Heart left ventricle (tissue), 16 donors: ENCODE measurements around the gene BAZ1B. TPM values are rescaled to one million over a fixed set of nuclear protein-coding genes. Genes with fewer than 3 reads are reported as not detected.
"Not testable (repeated sequence)": the region's sequence is repeated elsewhere in the genome, so short reads cannot be mapped to it uniquely, and the experiment has no call there.

Experiments used
- ATAC-seq, 4 donors: fragments of 200-7000 bp; cut with Tn5 transposase; one replicate each; pipeline ENCODE4 v1.9.1; 2020 to 2022; ENCODE audit warnings: moderate library complexity in 4 of 4, mild to moderate bottlenecking in 3 of 4, moderate number of reproducible peaks in 1 of 4
- DNase-seq, 5 donors: peaks; one replicate each; pipeline ENCODE4 v3.0.0-alpha.2; 2020
- H3K27ac ChIP-seq, 12 donors: fragments of 200-600 bp; sonication (generic) in 4 of 12; one replicate each; pipeline versions ENCODE4 v1.5.0 to v1.8.0; 2016 to 2022; ENCODE audit warnings: mild to moderate bottlenecking in 2 of 12
- H3K27me3 ChIP-seq, 9 donors: fragments of 200-600 bp; sonication (generic) in 2 of 9; one replicate each; pipeline versions ENCODE4 v1.5.1 to v1.8.0; 2016 to 2022; ENCODE audit warnings: mild to moderate bottlenecking in 3 of 9
- H3K36me3 ChIP-seq, 9 donors: fragments of 200-600 bp; sonication (generic) in 2 of 9; one replicate each; pipeline versions ENCODE4 v1.5.0 to v1.8.0; 2018 to 2022; ENCODE audit warnings: mild to moderate bottlenecking in 2 of 9
- H3K4me1 ChIP-seq, 12 donors: fragments of 200-600 bp; sonication (generic) in 4 of 12; one replicate each; pipeline versions ENCODE4 v1.5.0 to v1.8.0; 2016 to 2022; ENCODE audit warnings: mild to moderate bottlenecking in 3 of 12
- H3K4me3 ChIP-seq, 12 donors: fragments of 200-600 bp; sonication (generic) in 4 of 12; one replicate each; pipeline versions ENCODE4 v1.5.0 to v1.8.0; 2017 to 2022; ENCODE audit warnings: mild to moderate bottlenecking in 9 of 12, moderate library complexity in 4 of 12
- H3K9me3 ChIP-seq, 12 donors: fragments of 200-600 bp; sonication (generic) in 4 of 12; one replicate each; pipeline versions ENCODE4 v1.5.0 to v1.8.0; 2016 to 2022; ENCODE audit warnings: mild to moderate bottlenecking in 1 of 12
- POLR2A ChIP-seq, 2 donors: fragments of 450-650 bp; IDR thresholded peaks; one replicate each; pipeline ENCODE4 v1.6.1; 2017; ENCODE audit warnings: antibody characterized with exemption in 2 of 2, mild to moderate bottlenecking in 2 of 2, moderate library complexity in 2 of 2
- WGBS, 4 donors: extraction: QIAGEN DNeasy Blood & Tissue Kit in 2 of 4; methylation state at CpG; one replicate each; pipeline versions ENCODE4 v1.1.5 to v1.1.7; 2013 to 2018; 5-methylcytosine and 5-hydroxymethylcytosine counted together
- intact Hi-C, 10 donors: fragments of 100-400 bp; cut with DNase I; formaldehyde crosslinking; loops; one replicate each; pipeline versions ENCODE4 v1.11.1 to v1.14.2; 2022
- polyA plus RNA-seq, 2 donors: library from polyadenylated mRNA; stranded (reverse); fragments of 200-250 nt; gene quantifications; one replicate each; pipeline ENCODE4 v1.2.3, GENCODE V29; 2013
- total RNA-seq, 9 donors: library from RNA; depleted of rRNA in 2 of 9; stranded (reverse); fragments of >200 nt in 2 of 9; fragmentation: NEBNext Ultra II Directional in 3 of 9; extraction: Animal tissue kit (Norgen Biotek cat#: 25700) in 3 of 9; gene quantifications; one replicate each; pipeline versions ENCODE4 v1.1.0 to v1.2.4, GENCODE V29; 2016 to 2023
- TF ChIP-seq, protein P1 (sequence below), 12 donors: fragments of 200-600 bp; sonication (generic) in 4 of 12; IDR thresholded peaks; one replicate each; pipeline versions ENCODE4 v1.5.0 to v1.8.0; 2018 to 2022; ENCODE audit warnings: antibody characterized with exemption in 12 of 12, mild to moderate bottlenecking in 5 of 12
- donor health status: ischemic (EF 13 %, LVEDD 7.1; RV severe dilation, severe dysfunction).
- donor health status: healthy with polysubstance abuse.
- donor health status: DM: no; HTN: yes; CAD: no.
- donor health status: DM: no; HTN: no; CAD: no.
- donor health status: ischemic (EF 25% LVEDD 6.9; RV normal size, moderate dysfunction).
- donor health status: ischemic (EF 25% LVEDD 5.7; RV mildly dilated, moderate dysfunction).
- donor health status: healthy.
- donor health status: DM: yes; HTN: yes; CAD: no.
- donor health status: ischemic (EF 35%, LVEDD 5.7; RV mildly dilated, moderate dysfunction).
- donor health status: nonischemic (EF 11% LVEDD 7.7; RV severe dilation, severe dysfunction).
- donor health status: DM: yes; HTN: yes; CAD: no.
- donor health status: PGD.
- donor health status: ischemic (EF 29% LVEDD 5.4; RV normal size, mild dysfunction).
- donor health status: nonischemic (EF 23%, LVEDD 6.1; RV moderate dilation, normal function).

Gene BAZ1B
- total and polyA plus RNA-seq, 11 donors, result 19.0 to 45.0 (median 37.4) TPM

DNA sequence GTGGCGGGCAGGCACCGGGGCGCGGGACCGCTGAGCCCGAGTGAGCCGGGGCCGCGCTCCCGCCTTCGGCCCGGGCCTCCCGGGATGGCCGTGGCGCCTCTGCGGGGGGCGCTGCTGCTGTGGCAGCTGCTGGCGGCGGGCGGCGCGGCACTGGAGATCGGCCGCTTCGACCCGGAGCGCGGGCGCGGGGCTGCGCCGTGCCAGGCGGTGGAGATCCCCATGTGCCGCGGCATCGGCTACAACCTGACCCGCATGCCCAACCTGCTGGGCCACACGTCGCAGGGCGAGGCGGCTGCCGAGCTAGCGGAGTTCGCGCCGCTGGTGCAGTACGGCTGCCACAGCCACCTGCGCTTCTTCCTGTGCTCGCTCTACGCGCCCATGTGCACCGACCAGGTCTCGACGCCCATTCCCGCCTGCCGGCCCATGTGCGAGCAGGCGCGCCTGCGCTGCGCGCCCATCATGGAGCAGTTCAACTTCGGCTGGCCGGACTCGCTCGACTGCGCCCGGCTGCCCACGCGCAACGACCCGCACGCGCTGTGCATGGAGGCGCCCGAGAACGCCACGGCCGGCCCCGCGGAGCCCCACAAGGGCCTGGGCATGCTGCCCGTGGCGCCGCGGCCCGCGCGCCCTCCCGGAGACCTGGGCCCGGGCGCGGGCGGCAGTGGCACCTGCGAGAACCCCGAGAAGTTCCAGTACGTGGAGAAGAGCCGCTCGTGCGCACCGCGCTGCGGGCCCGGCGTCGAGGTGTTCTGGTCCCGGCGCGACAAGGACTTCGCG, 88.0 kb downstream of the BAZ1B start:
- Histone ChIP-seq H3K27me3 (peaks cover 0 to 34% (median 12%) of the 10 kb centered on the region in 9 donors), H3K36me3 (peaks cover 0 to 4% (median 2%) of the 10 kb centered on the region in 9 donors), H3K9me3 (peaks cover 0 to 5% (median 0%) of the 10 kb centered on the region in 12 donors), H3K4me3 (peak overlapping the region in 10 of 12 donors; percentile 25 to 57 (median 40)), H3K27ac (no peak overlapping the region), H3K4me1 (peaks cover 0 to 18% (median 2%) of the 10 kb centered on the region in 12 donors)
- intact Hi-C loops, result loop anchor here in 1 of 10 donors (5.0 kb wide), 1 partner anchor 82 kb away; no protein-coding TSS in a partner anchor
- TF ChIP-seq, protein P1, sequence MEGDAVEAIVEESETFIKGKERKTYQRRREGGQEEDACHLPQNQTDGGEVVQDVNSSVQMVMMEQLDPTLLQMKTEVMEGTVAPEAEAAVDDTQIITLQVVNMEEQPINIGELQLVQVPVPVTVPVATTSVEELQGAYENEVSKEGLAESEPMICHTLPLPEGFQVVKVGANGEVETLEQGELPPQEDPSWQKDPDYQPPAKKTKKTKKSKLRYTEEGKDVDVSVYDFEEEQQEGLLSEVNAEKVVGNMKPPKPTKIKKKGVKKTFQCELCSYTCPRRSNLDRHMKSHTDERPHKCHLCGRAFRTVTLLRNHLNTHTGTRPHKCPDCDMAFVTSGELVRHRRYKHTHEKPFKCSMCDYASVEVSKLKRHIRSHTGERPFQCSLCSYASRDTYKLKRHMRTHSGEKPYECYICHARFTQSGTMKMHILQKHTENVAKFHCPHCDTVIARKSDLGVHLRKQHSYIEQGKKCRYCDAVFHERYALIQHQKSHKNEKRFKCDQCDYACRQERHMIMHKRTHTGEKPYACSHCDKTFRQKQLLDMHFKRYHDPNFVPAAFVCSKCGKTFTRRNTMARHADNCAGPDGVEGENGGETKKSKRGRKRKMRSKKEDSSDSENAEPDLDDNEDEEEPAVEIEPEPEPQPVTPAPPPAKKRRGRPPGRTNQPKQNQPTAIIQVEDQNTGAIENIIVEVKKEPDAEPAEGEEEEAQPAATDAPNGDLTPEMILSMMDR (IDR thresholded peaks at IDR 0.05), result no peak
- TF ChIP-seq POLR2A (IDR thresholded peaks at IDR 0.05), result no peak
- DNase-seq (no peak), ATAC-seq (peak in 1 of 4 donors; percentile 24)
- 31 to 61% (median 40%) methylated on average over 22 to 110 of the region's 110 CpGs for WGBS, 4 donors

DNA sequence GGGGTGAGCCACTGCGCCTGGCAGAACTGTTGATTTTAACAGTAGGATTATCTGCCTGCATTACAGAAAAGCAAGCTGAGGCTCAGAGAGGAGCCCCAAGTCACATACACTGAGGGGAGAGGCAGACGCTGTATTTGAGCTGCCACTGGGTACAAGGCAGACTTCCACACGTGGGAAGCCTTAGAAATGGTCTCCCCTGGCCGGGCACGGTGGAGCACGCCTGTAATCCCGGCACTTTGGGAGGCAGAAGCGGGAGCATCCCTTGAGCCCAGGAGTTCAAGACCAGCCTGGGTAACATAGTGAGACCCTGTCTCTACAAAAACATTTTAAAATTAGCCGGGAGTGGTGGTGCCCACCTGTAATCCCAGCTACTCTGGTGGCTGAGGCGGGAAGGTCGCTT, 89.4 kb downstream of the BAZ1B start:
- Histone ChIP-seq H3K9me3 (peaks cover 0 to 5% (median 0%) of the 10 kb centered on the region in 12 donors), H3K4me1 (peaks cover 0 to 15% (median 0%) of the 10 kb centered on the region in 12 donors), H3K27me3 (peaks cover 0 to 42% (median 12%) of the 10 kb centered on the region in 9 donors), H3K36me3 (no peaks in the 10 kb centered on the region), H3K4me3 (no peak overlapping the region), H3K27ac (no peak overlapping the region)
- intact Hi-C loops, result loop anchor here in 1 of 10 donors (5.0 kb wide), 1 partner anchor 80 kb away; no protein-coding TSS in a partner anchor
- 87 to 91% (median 89%) methylated on average over 11 of the region's 11 CpGs for WGBS, 4 donors
- no peak for ATAC-seq
- TF ChIP-seq, protein P1 (IDR thresholded peaks at IDR 0.05), result no peak
- TF ChIP-seq POLR2A (IDR thresholded peaks at IDR 0.05), result no peak
- no peak for DNase-seq

DNA sequence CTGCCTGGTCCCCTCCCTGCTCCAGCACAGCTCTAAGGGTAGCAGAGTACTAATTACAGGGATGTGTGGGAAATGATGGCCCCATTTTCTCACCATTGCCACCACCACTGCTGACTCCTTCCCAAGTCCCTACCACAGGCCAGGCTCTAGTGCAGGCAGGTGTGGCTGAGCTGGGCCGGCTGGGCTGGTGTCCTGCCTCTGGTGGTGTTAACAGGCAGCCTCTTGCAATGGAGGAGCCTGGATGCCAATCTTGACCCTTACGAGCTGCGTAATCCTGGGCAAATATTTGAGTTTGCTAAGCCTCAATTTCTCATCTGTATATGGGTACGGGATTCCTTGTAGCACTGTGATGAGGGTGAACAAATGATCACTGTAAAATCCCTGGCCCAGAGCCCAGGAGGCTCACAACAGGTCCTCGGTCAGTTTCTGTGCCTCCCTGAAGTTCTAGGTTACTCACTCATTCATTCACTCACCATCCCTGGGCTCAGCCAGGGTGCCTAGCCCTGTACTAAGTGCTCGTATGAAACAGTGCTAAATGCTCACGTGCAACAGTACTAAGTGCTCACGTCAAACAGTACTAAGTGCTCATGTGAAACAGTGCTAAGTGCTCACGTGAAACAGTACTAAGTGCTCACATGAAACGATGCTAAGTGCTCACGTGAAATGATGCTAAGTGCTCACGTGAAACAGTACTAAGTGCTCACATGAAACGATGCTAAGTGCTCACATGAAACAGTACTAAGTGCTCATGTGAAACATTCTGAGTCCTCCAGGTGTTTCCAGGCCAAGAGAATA, 90.9 kb downstream of the BAZ1B start:
- TF ChIP-seq, protein P1 (IDR thresholded peaks at IDR 0.05), result no peak
- TF ChIP-seq POLR2A (IDR thresholded peaks at IDR 0.05), result no peak
- no peak overlapping the region for H3K4me3 ChIP-seq
- DNase-seq (no peak), ATAC-seq (no peak)
- H3K27me3 ChIP-seq, result peaks cover 0 to 42% (median 12%) of the 10 kb centered on the region in 9 donors
- intact Hi-C loops, result loop anchor here in 1 of 10 donors (5.0 kb wide), 1 partner anchor 79 kb away; no protein-coding TSS in a partner anchor
- 89 to 92% (median 90%) methylated on average over 12 to 13 of the region's 13 CpGs for WGBS, 4 donors
- H3K9me3 ChIP-seq, result peaks cover 0 to 5% (median 0%) of the 10 kb centered on the region in 12 donors
- no peak overlapping the region for H3K27ac ChIP-seq
- no peaks in the 10 kb centered on the region for H3K36me3 ChIP-seq
- H3K4me1 ChIP-seq, result peaks cover 0 to 15% (median 0%) of the 10 kb centered on the region in 12 donors

DNA sequence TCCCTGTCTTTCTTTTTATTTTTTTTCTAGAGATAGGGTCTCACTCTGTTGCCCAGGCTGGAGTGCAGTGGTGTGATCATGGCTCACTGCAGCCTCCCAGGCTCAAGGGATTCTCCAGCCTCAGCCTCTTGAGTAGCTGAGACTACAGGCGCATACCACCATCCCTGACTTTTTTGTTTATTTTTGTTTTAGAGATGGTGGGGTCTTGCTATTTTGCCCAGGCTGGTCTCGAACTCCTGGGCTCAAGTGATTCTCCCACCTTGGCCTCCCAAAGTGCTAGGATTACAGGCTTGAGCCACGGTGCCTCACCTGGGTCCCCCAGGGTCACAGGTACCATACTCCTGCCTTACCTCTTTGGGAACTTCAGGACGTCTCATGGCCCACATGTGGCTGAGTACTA, 91.6 kb downstream of the BAZ1B start:
- not testable (repeated sequence) for H3K27ac ChIP-seq, H3K9me3 ChIP-seq, H3K4me3 ChIP-seq, H3K36me3 ChIP-seq, DNase-seq, ATAC-seq
- WGBS, 4 donors, result 81 to 91% (median 87%) methylated on average over 3 to 4 of the region's 4 CpGs
- peaks cover 0 to 15% (median 0%) of the 10 kb centered on the region in 12 donors for H3K4me1 ChIP-seq
- H3K27me3 ChIP-seq, result peaks cover 0 to 42% (median 12%) of the 10 kb centered on the region in 9 donors
- intact Hi-C loops, result loop anchor here in 1 of 10 donors (5.0 kb wide), 1 partner anchor 78 kb away; no protein-coding TSS in a partner anchor
